ENCODE results near the gene FZR1.

The FZR1 gene

GRCh38 chr19:3505598-3506383, at the start of gene FZR1:
FZR1 (plus strand) TSS chr19:3506311; CDS start chr19:3522990, 16,679 bp downstream.
- peak; percentile 1 for TF ChIP-seq CTCF (IDR thresholded peaks at IDR 0.05; ENCODE audit: low read length, missing control alignments)
- DNase-seq (ENCODE audit: low read depth), result peak; percentile 99
- H3K4me3 ChIP-seq (replicated peaks; ENCODE audit: low read depth, low read length), result peak within 1 kb of the TSS; percentile 85

- TF ChIP-seq CTCF (IDR thresholded peaks at IDR 0.05; ENCODE audit: low read length, missing control alignments), result no peak
- DNase-seq (ENCODE audit: low read depth), result no peak
- H3K4me3 ChIP-seq (replicated peaks; ENCODE audit: low read depth, low read length), result no peak overlapping the region
Measured at GRCh38 chr19:3456925-3457527, 49.1 kb upstream of the FZR1 start.

- TF ChIP-seq CTCF (IDR thresholded peaks at IDR 0.05; ENCODE audit: low read length, missing control alignments), result no peak
- no peak overlapping the region for H3K4me3 ChIP-seq (replicated peaks; ENCODE audit: low read depth, low read length)
- DNase-seq (ENCODE audit: low read depth), result no peak
Measured at GRCh38 chr19:3457528-3458228, 48.4 kb upstream of the FZR1 start.

- no peak for TF ChIP-seq CTCF (IDR thresholded peaks at IDR 0.05; ENCODE audit: low read length, missing control alignments)
- no peak for DNase-seq (ENCODE audit: low read depth)
- no peak overlapping the region for H3K4me3 ChIP-seq (replicated peaks; ENCODE audit: low read depth, low read length)
Measured at GRCh38 chr19:3458229-3459088, 47.7 kb upstream of the FZR1 start.

- no peak for TF ChIP-seq CTCF (IDR thresholded peaks at IDR 0.05; ENCODE audit: low read length, missing control alignments)
- peak overlapping the region; percentile 7 for H3K4me3 ChIP-seq (replicated peaks; ENCODE audit: low read depth, low read length)
- DNase-seq (ENCODE audit: low read depth), result peak; percentile 96
Measured at GRCh38 chr19:3459089-3459881, 46.8 kb upstream of the FZR1 start.
